ENCODE measurements around the gene C16orf82.
"Not testable (repeated sequence)": the region's sequence is repeated elsewhere in the genome, so short reads cannot be mapped to it uniquely, and the experiment has no call there.

The C16orf82 gene

DNA sequence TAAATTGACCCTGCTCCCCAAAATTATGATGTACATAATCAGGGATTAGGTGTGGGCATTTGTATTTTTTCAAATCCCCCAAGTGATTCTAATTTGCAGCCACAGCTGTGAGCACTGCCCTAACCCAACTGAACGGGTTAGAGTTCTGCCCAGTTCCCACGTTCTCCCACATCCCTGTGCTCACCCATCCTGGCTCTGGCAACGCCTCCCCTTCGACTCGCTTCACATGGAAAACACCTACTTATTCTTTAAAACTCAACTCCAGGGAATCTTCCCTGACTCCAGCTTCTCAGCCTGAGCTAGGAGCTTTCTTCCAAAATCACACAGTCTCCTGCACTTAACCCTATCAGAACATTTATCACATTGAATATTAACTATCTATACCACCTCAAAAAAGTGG lies 17.6 kb upstream of the C16orf82 start:
- H3K27me3 ChIP-seq (ENCODE audit: control insufficient read depth, insufficient read depth, low read length): no peaks in the 10 kb centered on the region
- H3K9me3 ChIP-seq (ENCODE audit: control insufficient read depth, insufficient read depth, low read length): no peaks in the 10 kb centered on the region
- peaks cover 2% of the 10 kb centered on the region for H3K4me1 ChIP-seq (ENCODE audit: control insufficient read depth, insufficient read depth, low read length)
- no peak overlapping the region for H3K9ac ChIP-seq (ENCODE audit: low read depth, low read length)
- H3K4me3 ChIP-seq (ENCODE audit: low read depth, low read length): no peak overlapping the region
- no peaks in the 10 kb centered on the region for H3K36me3 ChIP-seq (ENCODE audit: control insufficient read depth, insufficient read depth, low read length)

DNA sequence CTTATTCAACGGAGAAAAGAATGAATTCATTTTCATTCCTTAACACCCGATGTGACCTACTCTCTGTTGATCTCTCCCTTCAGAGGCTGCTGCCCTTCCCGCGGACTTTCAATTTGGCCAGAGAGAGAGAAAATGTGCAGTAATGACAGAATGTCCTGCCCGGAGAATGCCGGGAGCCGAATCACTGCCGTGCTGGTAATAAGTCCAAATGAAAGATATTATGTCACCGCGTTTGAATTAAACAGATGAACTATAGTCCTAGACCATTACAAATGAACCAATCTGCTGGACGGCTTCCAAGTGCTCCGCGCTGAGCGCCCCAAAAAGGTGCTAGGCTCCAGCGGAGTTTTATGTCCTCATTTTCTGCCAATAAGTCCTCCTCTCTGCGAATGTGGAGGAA lies 14.7 kb upstream of the C16orf82 start:
- Histone ChIP-seq H3K4me3 (ENCODE audit: low read depth, low read length) (no peak overlapping the region), H3K27me3 (ENCODE audit: control insufficient read depth, insufficient read depth, low read length) (no peaks in the 10 kb centered on the region), H3K9me3 (ENCODE audit: control insufficient read depth, insufficient read depth, low read length) (no peaks in the 10 kb centered on the region)

DNA sequence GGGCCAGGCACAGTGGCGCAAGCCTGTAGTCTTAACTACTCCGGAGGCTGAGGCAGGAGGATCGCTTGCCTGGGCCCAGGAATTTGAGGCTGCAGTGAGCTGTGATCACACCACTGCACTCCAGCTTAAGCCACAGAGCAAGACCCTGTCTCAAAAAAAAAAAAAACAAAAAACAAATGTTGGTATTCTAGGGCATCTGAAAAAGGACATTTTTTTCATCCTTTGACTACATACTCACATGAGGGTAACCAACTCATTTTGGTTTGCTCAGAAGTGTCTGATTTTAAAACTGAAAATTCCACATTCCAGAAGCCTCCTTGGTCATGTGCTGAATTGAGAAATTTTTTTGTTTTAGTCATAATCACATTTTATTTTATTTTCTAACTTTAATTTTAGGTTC lies 12.7 kb upstream of the C16orf82 start:
- Histone ChIP-seq H3K9me3 (ENCODE audit: control insufficient read depth, insufficient read depth, low read length) (no peaks in the 10 kb centered on the region), H3K4me1 (ENCODE audit: control insufficient read depth, insufficient read depth, low read length) (no peaks in the 10 kb centered on the region), H3K9ac (ENCODE audit: low read depth, low read length) (no peak overlapping the region), H3K4me3 (ENCODE audit: low read depth, low read length) (no peak overlapping the region), H3K27me3 (ENCODE audit: control insufficient read depth, insufficient read depth, low read length) (no peaks in the 10 kb centered on the region), H3K36me3 (ENCODE audit: control insufficient read depth, insufficient read depth, low read length) (no peaks in the 10 kb centered on the region)

More for the DNA sequence above, 14.7 kb upstream of the C16orf82 start:
- H3K36me3 ChIP-seq (ENCODE audit: control insufficient read depth, insufficient read depth, low read length): no peaks in the 10 kb centered on the region
- H3K9ac ChIP-seq (ENCODE audit: low read depth, low read length): no peak overlapping the region
- H3K4me1 ChIP-seq (ENCODE audit: control insufficient read depth, insufficient read depth, low read length): no peaks in the 10 kb centered on the region

DNA sequence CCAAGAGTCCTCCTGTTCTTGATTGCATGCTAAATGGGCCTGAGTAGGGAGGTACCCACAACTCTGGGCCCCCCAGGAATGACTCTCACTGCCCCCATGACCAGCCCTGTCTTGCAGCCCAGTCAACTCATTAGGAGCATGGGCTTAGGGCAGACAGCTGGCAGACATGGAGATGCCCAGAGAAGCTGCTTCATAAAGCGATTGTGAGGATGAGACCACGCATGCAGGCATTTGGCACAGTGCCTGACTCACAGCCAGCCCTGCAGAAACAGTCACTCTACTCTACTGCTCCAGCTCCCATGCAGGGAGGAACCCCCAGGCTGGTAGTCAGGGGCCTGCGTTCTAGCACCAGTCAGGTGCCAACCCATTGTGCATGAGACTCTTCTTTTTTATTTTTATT lies 8.4 kb upstream of the C16orf82 start:
- no peaks in the 10 kb centered on the region for H3K27me3 ChIP-seq (ENCODE audit: control insufficient read depth, insufficient read depth, low read length)
- no peak overlapping the region for H3K4me3 ChIP-seq (ENCODE audit: low read depth, low read length)
- H3K9me3 ChIP-seq (ENCODE audit: control insufficient read depth, insufficient read depth, low read length): no peaks in the 10 kb centered on the region

DNA sequence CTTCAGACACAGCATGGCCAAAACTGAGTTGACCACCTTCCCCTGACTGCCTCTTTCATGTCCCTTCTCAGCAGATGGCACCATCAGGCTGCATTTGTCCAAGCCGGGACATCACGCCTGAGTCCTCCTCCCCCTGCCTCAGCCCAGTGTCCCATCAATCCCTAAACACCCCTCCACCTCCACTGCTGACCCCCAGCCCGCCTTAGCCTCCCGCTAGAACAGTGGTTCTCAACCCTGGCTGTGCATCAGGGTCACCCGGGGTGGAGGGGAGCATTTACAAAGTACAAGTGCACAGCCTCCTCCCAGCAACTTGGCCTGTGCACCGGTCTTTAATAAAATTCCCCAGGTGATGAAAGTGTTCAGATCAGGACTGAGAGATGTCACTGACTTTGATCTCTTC lies 4.0 kb downstream of the C16orf82 start:
- H3K4me3 ChIP-seq (ENCODE audit: low read depth, low read length): no peak overlapping the region
- no peaks in the 10 kb centered on the region for H3K9me3 ChIP-seq (ENCODE audit: control insufficient read depth, insufficient read depth, low read length)
- no peaks in the 10 kb centered on the region for H3K27me3 ChIP-seq (ENCODE audit: control insufficient read depth, insufficient read depth, low read length)
- H3K36me3 ChIP-seq (ENCODE audit: control insufficient read depth, insufficient read depth, low read length): no peaks in the 10 kb centered on the region
- H3K4me1 ChIP-seq (ENCODE audit: control insufficient read depth, insufficient read depth, low read length): no peaks in the 10 kb centered on the region
- no peak overlapping the region for H3K9ac ChIP-seq (ENCODE audit: low read depth, low read length)

More for the DNA sequence above, 8.4 kb upstream of the C16orf82 start:
- Histone ChIP-seq H3K4me1 (ENCODE audit: control insufficient read depth, insufficient read depth, low read length) (no peaks in the 10 kb centered on the region), H3K9ac (ENCODE audit: low read depth, low read length) (no peak overlapping the region), H3K36me3 (ENCODE audit: control insufficient read depth, insufficient read depth, low read length) (no peaks in the 10 kb centered on the region)

DNA sequence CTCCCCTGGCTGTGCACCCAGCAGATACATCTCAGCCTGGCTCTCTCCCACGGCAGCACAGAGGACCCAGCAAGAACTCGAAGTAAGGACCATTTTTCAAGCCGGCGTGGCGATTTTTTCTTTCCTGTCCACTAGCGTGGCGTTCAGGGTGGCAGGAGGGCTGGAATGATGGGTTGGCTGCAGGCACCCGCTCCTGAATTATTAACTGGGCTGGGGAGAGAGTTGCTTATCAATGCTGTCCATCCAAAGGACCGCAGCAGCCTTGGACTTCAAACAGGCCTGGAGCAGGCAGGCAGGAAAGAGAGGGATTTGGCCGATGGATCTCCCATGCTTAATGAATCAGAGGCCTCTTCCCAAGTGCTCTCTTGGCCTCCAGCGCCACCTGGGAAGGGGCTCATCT lies 7.0 kb downstream of the C16orf82 start:
- H3K27me3 ChIP-seq (ENCODE audit: control insufficient read depth, insufficient read depth, low read length): no peaks in the 10 kb centered on the region
- no peak overlapping the region for H3K4me3 ChIP-seq (ENCODE audit: low read depth, low read length)
- no peak overlapping the region for H3K9ac ChIP-seq (ENCODE audit: low read depth, low read length)
- H3K9me3 ChIP-seq (ENCODE audit: control insufficient read depth, insufficient read depth, low read length): no peaks in the 10 kb centered on the region
- no peaks in the 10 kb centered on the region for H3K36me3 ChIP-seq (ENCODE audit: control insufficient read depth, insufficient read depth, low read length)
- H3K4me1 ChIP-seq (ENCODE audit: control insufficient read depth, insufficient read depth, low read length): no peaks in the 10 kb centered on the region

DNA sequence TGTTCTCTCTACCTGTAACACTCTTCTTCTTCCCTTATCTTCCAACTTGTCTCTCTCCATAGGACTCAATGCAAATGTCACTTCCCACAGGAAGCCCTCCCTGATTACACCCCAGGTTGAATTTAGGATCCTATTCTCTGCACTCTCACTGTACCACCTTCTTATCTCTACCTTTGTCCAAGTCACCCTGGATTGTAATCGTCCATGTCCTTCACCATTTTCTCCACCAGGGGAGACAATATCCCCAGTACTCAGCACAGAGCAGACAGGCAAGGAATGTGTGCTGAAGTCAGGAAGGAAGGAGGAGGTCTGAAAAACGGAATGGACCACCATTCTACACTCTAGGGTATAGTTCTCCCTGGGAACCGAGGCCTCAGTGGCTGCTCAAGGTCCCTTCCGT lies 14.2 kb downstream of the C16orf82 start:
- Histone ChIP-seq H3K9me3 (ENCODE audit: control insufficient read depth, insufficient read depth, low read length) (no peaks in the 10 kb centered on the region), H3K9ac (ENCODE audit: low read depth, low read length) (no peak overlapping the region), H3K4me3 (ENCODE audit: low read depth, low read length) (no peak overlapping the region), H3K36me3 (ENCODE audit: control insufficient read depth, insufficient read depth, low read length) (no peaks in the 10 kb centered on the region), H3K27me3 (ENCODE audit: control insufficient read depth, insufficient read depth, low read length) (no peaks in the 10 kb centered on the region), H3K4me1 (ENCODE audit: control insufficient read depth, insufficient read depth, low read length) (peaks cover 12% of the 10 kb centered on the region)

DNA sequence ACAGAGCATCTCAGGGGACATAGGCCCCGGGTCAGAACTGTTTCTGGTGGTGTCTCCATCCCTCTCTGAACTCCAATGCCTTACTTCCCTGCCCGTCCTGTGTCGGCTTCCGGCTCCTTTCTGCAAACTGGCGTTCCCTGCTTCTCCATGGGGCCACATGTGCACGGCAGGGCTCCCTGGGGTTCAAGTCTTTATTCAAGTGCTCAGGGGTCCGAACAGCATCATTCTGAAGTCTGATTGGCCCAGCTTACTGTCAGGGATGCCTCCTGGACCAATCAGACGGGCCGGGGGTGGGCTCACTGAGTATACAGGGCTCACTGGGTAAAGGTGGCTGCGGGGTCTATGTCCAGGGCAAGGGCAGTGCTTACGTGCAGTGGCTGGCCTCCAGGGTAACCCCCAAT lies 17.1 kb downstream of the C16orf82 start:
- H3K4me3 ChIP-seq (ENCODE audit: low read depth, low read length): peak overlapping the region; percentile 8
- H3K27me3 ChIP-seq (ENCODE audit: control insufficient read depth, insufficient read depth, low read length): no peaks in the 10 kb centered on the region
- no peaks in the 10 kb centered on the region for H3K9me3 ChIP-seq (ENCODE audit: control insufficient read depth, insufficient read depth, low read length)
- peaks cover 12% of the 10 kb centered on the region for H3K4me1 ChIP-seq (ENCODE audit: control insufficient read depth, insufficient read depth, low read length)
- no peak overlapping the region for H3K9ac ChIP-seq (ENCODE audit: low read depth, low read length)
- no peaks in the 10 kb centered on the region for H3K36me3 ChIP-seq (ENCODE audit: control insufficient read depth, insufficient read depth, low read length)

DNA sequence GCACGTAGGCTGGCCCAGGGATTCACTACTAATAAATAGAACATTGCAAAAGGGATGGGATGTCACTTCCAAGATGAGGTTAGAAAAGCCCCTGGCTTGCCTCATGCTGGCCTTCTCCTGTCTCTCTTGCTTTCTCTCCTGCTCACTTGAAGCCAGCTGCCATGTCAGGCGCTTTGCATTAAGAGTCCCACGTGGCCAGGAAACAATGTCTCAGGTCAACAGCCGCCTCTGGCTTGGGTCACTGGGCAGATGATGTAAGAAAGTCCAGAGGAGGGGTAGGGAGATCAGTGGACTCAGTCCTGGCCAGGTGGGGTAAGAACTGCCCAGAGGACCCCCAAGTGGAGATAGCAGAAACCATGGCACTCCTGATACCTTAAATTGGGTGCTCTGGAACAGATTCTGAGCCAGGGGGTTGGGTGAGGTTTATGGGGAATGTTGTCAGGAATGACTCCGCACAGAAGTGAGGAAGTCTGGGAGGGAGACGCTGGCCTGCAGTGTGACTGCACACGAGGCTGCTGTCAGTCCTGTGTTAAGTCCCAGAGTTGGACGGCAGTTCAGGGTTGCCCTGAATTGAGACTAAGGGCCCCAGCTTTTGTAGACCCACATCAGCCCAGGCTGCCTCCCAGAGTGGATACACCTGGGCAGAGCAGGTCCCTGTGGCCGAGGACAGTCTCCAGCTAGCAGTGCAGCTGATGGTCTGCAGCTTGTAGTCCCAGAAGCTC lies 17.7 kb downstream of the C16orf82 start:
- Histone ChIP-seq H3K36me3 (ENCODE audit: control insufficient read depth, insufficient read depth, low read length) (no peaks in the 10 kb centered on the region), H3K9ac (ENCODE audit: low read depth, low read length) (no peak overlapping the region), H3K4me3 (ENCODE audit: low read depth, low read length) (no peak overlapping the region), H3K27me3 (ENCODE audit: control insufficient read depth, insufficient read depth, low read length) (no peaks in the 10 kb centered on the region), H3K4me1 (ENCODE audit: control insufficient read depth, insufficient read depth, low read length) (peaks cover 12% of the 10 kb centered on the region), H3K9me3 (ENCODE audit: control insufficient read depth, insufficient read depth, low read length) (no peaks in the 10 kb centered on the region)

DNA sequence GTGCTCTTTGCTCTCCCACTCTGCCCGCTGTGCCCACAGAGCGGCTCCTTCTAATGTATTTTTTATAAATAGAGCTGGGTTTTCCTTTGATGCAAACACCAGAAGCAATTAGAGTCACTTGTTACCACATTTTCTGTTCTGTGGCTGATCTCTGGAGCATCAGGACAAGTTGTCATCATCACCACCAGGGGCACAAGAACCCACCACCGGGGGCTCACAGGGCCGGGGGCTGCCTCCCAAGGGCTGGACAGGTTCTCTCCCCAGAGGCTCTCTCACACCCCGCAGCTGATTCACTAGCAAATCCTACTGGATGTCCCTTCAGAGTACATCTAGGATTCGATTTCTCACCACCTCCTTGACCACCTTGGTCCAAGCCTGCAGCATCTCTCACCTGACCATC lies 18.5 kb downstream of the C16orf82 start:
- H3K4me1 ChIP-seq (ENCODE audit: control insufficient read depth, insufficient read depth, low read length): peaks cover 12% of the 10 kb centered on the region
- no peaks in the 10 kb centered on the region for H3K9me3 ChIP-seq (ENCODE audit: control insufficient read depth, insufficient read depth, low read length)
- no peaks in the 10 kb centered on the region for H3K36me3 ChIP-seq (ENCODE audit: control insufficient read depth, insufficient read depth, low read length)
- H3K9ac ChIP-seq (ENCODE audit: low read depth, low read length): no peak overlapping the region
- no peaks in the 10 kb centered on the region for H3K27me3 ChIP-seq (ENCODE audit: control insufficient read depth, insufficient read depth, low read length)
- no peak overlapping the region for H3K4me3 ChIP-seq (ENCODE audit: low read depth, low read length)

DNA sequence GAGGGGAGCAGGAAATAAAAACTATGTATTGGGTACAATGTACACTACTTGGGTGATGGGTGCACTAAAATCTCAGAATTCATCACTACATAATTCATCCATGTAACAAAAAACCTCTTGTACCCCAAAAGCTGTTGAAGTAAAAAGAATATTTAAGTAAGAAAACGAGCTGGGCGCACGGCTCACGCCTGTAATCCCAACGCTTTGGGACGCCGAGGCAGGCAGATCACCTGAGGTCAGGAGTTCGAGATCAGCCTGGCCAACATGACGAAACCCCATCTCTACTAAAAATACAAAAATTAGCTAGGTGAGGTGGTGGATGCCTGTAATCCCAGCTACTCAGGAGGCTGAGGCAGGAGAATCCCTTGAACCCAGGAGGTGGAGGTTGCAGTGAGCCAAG lies 19.3 kb downstream of the C16orf82 start:
- H3K4me3 ChIP-seq (ENCODE audit: low read depth, low read length); H3K9ac ChIP-seq (ENCODE audit: low read depth, low read length); H3K4me1 ChIP-seq (ENCODE audit: control insufficient read depth, insufficient read depth, low read length); H3K27me3 ChIP-seq (ENCODE audit: control insufficient read depth, insufficient read depth, low read length); H3K36me3 ChIP-seq (ENCODE audit: control insufficient read depth, insufficient read depth, low read length); H3K9me3 ChIP-seq (ENCODE audit: control insufficient read depth, insufficient read depth, low read length): not testable (repeated sequence)

DNA sequence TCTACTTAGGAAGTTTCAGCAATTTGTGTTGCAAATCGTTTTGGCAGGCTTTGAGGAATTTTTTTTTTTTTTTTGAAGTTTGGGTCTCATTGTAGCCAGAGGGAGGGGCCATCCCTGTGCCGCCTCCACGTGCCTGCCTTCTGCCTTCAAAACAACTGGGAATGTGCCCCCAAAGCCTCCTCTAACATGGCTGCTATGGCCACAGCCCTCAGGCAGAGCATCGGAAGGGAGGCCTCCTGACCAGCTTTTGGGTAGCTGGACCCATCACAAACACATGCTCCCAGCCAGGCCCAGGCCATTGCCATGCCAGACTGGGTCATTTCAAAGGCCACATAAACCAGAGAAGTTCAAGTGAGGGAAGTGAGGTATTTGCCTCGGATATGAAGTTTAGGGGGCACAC lies 21.5 kb downstream of the C16orf82 start:
- H3K36me3 ChIP-seq (ENCODE audit: control insufficient read depth, insufficient read depth, low read length): no peaks in the 10 kb centered on the region
- no peak overlapping the region for H3K4me3 ChIP-seq (ENCODE audit: low read depth, low read length)
- H3K27me3 ChIP-seq (ENCODE audit: control insufficient read depth, insufficient read depth, low read length): no peaks in the 10 kb centered on the region
- peaks cover 5% of the 10 kb centered on the region for H3K4me1 ChIP-seq (ENCODE audit: control insufficient read depth, insufficient read depth, low read length)
- H3K9me3 ChIP-seq (ENCODE audit: control insufficient read depth, insufficient read depth, low read length): no peaks in the 10 kb centered on the region
- H3K9ac ChIP-seq (ENCODE audit: low read depth, low read length): no peak overlapping the region

Data from iPS-15b (cell line).